GM23338 (cell line): ENCODE results near the gene LLGL2. TPM values are rescaled to one million over a fixed set of nuclear protein-coding genes. Genes with fewer than 3 reads are reported as not detected.
A peak's percentile ranks its signal among the peaks of the same experiment; 100 is the strongest.

Experiments used
- ATAC-seq: fragments of 200-7000 bp; cut with Tn5 transposase; 3 replicates; pipeline ENCODE4 v1.9.1; 2020
- DNase-seq: peaks from one replicate; pipeline ENCODE4 v3.0.0-alpha.2; 2015; ENCODE audit warnings: low spot score
- H2AFZ ChIP-seq: fragments of 200-600 bp; sonication (generic); 2 replicates; pipeline ENCODE4 v1.8.0; 2016; ENCODE audit warnings: antibody characterized with exemption, mild to moderate bottlenecking, moderate library complexity
- H3F3A ChIP-seq: fragments of 200-600 bp; sonication (generic); replicated peaks from 2 replicates; pipeline ENCODE4 v1.8.0; 2017; ENCODE audit warnings: antibody characterized with exemption, mixed run types, low read depth
- H3K27ac ChIP-seq: fragments of 200-600 bp; sonication (generic); 2 replicates; pipeline ENCODE4 v1.6.1; 2016; ENCODE audit warnings: low read depth
- H3K27me3 ChIP-seq: fragments of 200-600 bp; sonication (generic); 2 replicates; pipeline ENCODE4 v1.8.0; 2016; ENCODE audit warnings: mild to moderate bottlenecking, mixed run types, moderate library complexity; ENCODE audit not compliant: insufficient read depth
- H3K36me3 ChIP-seq: fragments of 200-600 bp; sonication (generic); 2 replicates; pipeline ENCODE4 v1.8.0; 2016; ENCODE audit warnings: mild to moderate bottlenecking; ENCODE audit not compliant: insufficient read depth
- H3K4me1 ChIP-seq: fragments of 200-600 bp; sonication (generic); 2 replicates; pipeline ENCODE4 v1.8.0; 2016; ENCODE audit warnings: mild to moderate bottlenecking, moderate library complexity; ENCODE audit not compliant: insufficient read depth
- H3K4me2 ChIP-seq: fragments of 200-600 bp; sonication (generic); 2 replicates; pipeline ENCODE4 v1.7.1; 2017; ENCODE audit warnings: mixed run types
- H3K4me3 ChIP-seq: fragments of 200-600 bp; sonication (generic); 2 replicates; pipeline ENCODE4 v1.6.1; 2016; ENCODE audit warnings: mixed run types
- H3K79me2 ChIP-seq: fragments of 200-600 bp; sonication (generic); replicated peaks from 2 replicates; pipeline ENCODE4 v1.8.0; 2017; ENCODE audit warnings: mild to moderate bottlenecking; ENCODE audit not compliant: insufficient read depth
- H3K9me2 ChIP-seq: fragments of 200-600 bp; sonication (generic); 2 replicates; pipeline ENCODE4 v1.8.0; 2017; ENCODE audit not compliant: insufficient read depth
- H4K20me1 ChIP-seq: fragments of 200-600 bp; sonication (generic); replicated peaks from 2 replicates; pipeline ENCODE4 v1.8.0; 2017; ENCODE audit warnings: mild to moderate bottlenecking; ENCODE audit not compliant: insufficient read depth
- H3K27ac Mint-ChIP-seq: 2 replicates; pipeline ENCODE4 v1.8.0; 2020; ENCODE audit warnings: inconsistent platforms, mild to moderate bottlenecking, moderate library complexity, mixed read lengths
- H3K27me3 Mint-ChIP-seq: 3 replicates; pipeline ENCODE4 v1.8.0; 2022; ENCODE audit warnings: low read depth, mild to moderate bottlenecking, moderate library complexity, mixed read lengths, inconsistent platforms; ENCODE audit not compliant: insufficient read depth, poor library complexity
- H3K36me3 Mint-ChIP-seq: 3 replicates; pipeline ENCODE4 v1.8.0; 2021; ENCODE audit warnings: low read depth, mild to moderate bottlenecking, inconsistent platforms, moderate library complexity, mixed read lengths
- H3K4me1 Mint-ChIP-seq: 3 replicates; pipeline ENCODE4 v1.8.0; 2020; ENCODE audit warnings: mild to moderate bottlenecking, inconsistent platforms, mixed read lengths
- H3K4me3 Mint-ChIP-seq: 3 replicates; pipeline ENCODE4 v1.8.0; 2021; ENCODE audit warnings: moderate library complexity, mild to moderate bottlenecking, inconsistent platforms, mixed read lengths
- H3K9me3 Mint-ChIP-seq: 3 replicates; pipeline ENCODE4 v1.8.0; 2020; ENCODE audit warnings: moderate library complexity, mild to moderate bottlenecking, inconsistent platforms, mixed read lengths
- CREB1 ChIP-seq: fragments of 250-450 bp; sonication (Bioruptor Pico); IDR thresholded peaks from 2 replicates; pipeline ENCODE4 v1.5.0; 2020; ENCODE audit warnings: low read depth, mild to moderate bottlenecking, moderate library complexity
- CTCF ChIP-seq, 2 experiments: fragments of 200-600 bp in 1 of 2; sonication (generic) in 1 of 2; conservative IDR thresholded peaks; 2 replicates each; pipeline versions ENCODE4 v1.5.1 to v1.6.1; 2016 to 2017; ENCODE audit warnings: antibody characterized with exemption in 2 of 2, low read depth in 2 of 2, mild to moderate bottlenecking in 2 of 2, moderate library complexity in 1 of 2
- EZH2 ChIP-seq: fragments of 200-600 bp; sonication (generic); IDR thresholded peaks from one replicate; pipeline ENCODE4 v1.8.0; 2017; ENCODE audit warnings: antibody characterized with exemption, mild to moderate bottlenecking, low read depth; ENCODE audit not compliant: unreplicated experiment
- EZH2phosphoT487 ChIP-seq: fragments of 200-600 bp; sonication (generic); IDR thresholded peaks from one replicate; pipeline ENCODE4 v1.8.1; 2018; ENCODE audit warnings: antibody characterized with exemption; ENCODE audit not compliant: unreplicated experiment
- JUNB ChIP-seq: IDR thresholded peaks from one replicate; pipeline ENCODE4 v1.6.1; 2016; ENCODE audit warnings: antibody characterized with exemption; ENCODE audit not compliant: unreplicated experiment
- NANOG ChIP-seq: IDR thresholded peaks from 2 replicates; pipeline ENCODE4 v1.6.1; 2016; ENCODE audit warnings: antibody characterized with exemption, borderline replicate concordance
- POLR2AphosphoS5 ChIP-seq: IDR thresholded peaks from 2 replicates; pipeline ENCODE4 v1.6.1; 2016; ENCODE audit warnings: antibody characterized with exemption, low read depth
- STAT1 ChIP-seq: IDR thresholded peaks from one replicate; pipeline ENCODE4 v1.6.1; 2016; ENCODE audit warnings: antibody characterized with exemption; ENCODE audit not compliant: unreplicated experiment
- ZNF114 ChIP-seq: fragments of 250-450 bp; sonication (Bioruptor Pico); IDR thresholded peaks from 2 replicates; pipeline ENCODE4 v1.5.0; 2020; ENCODE audit warnings: mild to moderate bottlenecking, moderate library complexity
- ZNF331 ChIP-seq: fragments of 250-450 bp; sonication (Bioruptor Pico); IDR thresholded peaks from 2 replicates; pipeline ENCODE4 v1.5.0; 2020; ENCODE audit warnings: low read depth, mild to moderate bottlenecking, moderate library complexity
- ZNF462 ChIP-seq: fragments of 250-450 bp; sonication (Bioruptor Pico); IDR thresholded peaks from 2 replicates; pipeline ENCODE4 v1.5.0; 2020; ENCODE audit warnings: mild to moderate bottlenecking, moderate library complexity
- polyA plus RNA-seq: library from polyadenylated mRNA; unstranded; fragments of >200 nt; fragmentation: Nextera tagmentation; extraction: Ambion mirVana; gene quantifications from 2 replicates; pipeline ENCODE4 v1.2.1, GENCODE V29; 2016
- total RNA-seq: library from RNA; depleted of rRNA; stranded (reverse); fragments of >200 nt; shearing (Covaris generic); gene quantifications from 2 replicates; pipeline ENCODE4 v1.2.3, GENCODE V29; 2014
- TF ChIP-seq, protein P1 (sequence below): IDR thresholded peaks from 2 replicates; pipeline ENCODE4 v1.6.1; 2016; ENCODE audit warnings: antibody characterized with exemption
- TF ChIP-seq, protein P2 (sequence below): IDR thresholded peaks from one replicate; pipeline ENCODE4 v1.6.1; 2018; ENCODE audit warnings: antibody characterized with exemption; ENCODE audit not compliant: unreplicated experiment

LLGL2 gene
- total and polyA plus RNA-seq, 2 experiments from 2014 or later = 62.5 to 78.5 TPM

GRCh38 chr17:75489511-75489955 is 36.0 kb upstream of the LLGL2 start:
- Histone ChIP-seq H3K4me1 (no peaks in the 10 kb centered on the region), H2AFZ (no peak overlapping the region), H4K20me1 (no peaks in the 10 kb centered on the region), H3K36me3 (no peaks in the 10 kb centered on the region), H3K9me2 (no peaks in the 10 kb centered on the region), H3K27me3 (no peaks in the 10 kb centered on the region), H3K27ac (no peak overlapping the region), H3F3A (no peaks in the 10 kb centered on the region), H3K4me3 (no peak overlapping the region), H3K79me2 (no peaks in the 10 kb centered on the region), H3K4me2 (no peak overlapping the region)
- Mint-ChIP-seq H3K4me3 (no peak overlapping the region; the same call in 2 of the 3 replicates), H3K27ac (peak overlapping the region; percentile 65; the same call in 1 of the 2 replicates), H3K27me3 (peaks cover 8% of the 10 kb centered on the region), H3K36me3 (no peaks in the 10 kb centered on the region; the same call in 2 of the 3 replicates), H3K9me3 (no peaks in the 10 kb centered on the region), H3K4me1 (peaks cover 9% of the 10 kb centered on the region)
- TF ChIP-seq, protein P1, sequence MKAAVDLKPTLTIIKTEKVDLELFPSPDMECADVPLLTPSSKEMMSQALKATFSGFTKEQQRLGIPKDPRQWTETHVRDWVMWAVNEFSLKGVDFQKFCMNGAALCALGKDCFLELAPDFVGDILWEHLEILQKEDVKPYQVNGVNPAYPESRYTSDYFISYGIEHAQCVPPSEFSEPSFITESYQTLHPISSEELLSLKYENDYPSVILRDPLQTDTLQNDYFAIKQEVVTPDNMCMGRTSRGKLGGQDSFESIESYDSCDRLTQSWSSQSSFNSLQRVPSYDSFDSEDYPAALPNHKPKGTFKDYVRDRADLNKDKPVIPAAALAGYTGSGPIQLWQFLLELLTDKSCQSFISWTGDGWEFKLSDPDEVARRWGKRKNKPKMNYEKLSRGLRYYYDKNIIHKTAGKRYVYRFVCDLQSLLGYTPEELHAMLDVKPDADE = no peak
- TF ChIP-seq JUNB = no peak
- no peak for TF ChIP-seq ZNF331 (CRISPR knock-in tag)
- no peak for TF ChIP-seq CTCF (conservative IDR thresholded peaks at IDR 0.05; ENCODE audit: low read depth in 2 of 2)
- TF ChIP-seq EZH2 = no peak
- no peak for TF ChIP-seq EZH2phosphoT487
- no peak for TF ChIP-seq STAT1
- TF ChIP-seq, protein P2, sequence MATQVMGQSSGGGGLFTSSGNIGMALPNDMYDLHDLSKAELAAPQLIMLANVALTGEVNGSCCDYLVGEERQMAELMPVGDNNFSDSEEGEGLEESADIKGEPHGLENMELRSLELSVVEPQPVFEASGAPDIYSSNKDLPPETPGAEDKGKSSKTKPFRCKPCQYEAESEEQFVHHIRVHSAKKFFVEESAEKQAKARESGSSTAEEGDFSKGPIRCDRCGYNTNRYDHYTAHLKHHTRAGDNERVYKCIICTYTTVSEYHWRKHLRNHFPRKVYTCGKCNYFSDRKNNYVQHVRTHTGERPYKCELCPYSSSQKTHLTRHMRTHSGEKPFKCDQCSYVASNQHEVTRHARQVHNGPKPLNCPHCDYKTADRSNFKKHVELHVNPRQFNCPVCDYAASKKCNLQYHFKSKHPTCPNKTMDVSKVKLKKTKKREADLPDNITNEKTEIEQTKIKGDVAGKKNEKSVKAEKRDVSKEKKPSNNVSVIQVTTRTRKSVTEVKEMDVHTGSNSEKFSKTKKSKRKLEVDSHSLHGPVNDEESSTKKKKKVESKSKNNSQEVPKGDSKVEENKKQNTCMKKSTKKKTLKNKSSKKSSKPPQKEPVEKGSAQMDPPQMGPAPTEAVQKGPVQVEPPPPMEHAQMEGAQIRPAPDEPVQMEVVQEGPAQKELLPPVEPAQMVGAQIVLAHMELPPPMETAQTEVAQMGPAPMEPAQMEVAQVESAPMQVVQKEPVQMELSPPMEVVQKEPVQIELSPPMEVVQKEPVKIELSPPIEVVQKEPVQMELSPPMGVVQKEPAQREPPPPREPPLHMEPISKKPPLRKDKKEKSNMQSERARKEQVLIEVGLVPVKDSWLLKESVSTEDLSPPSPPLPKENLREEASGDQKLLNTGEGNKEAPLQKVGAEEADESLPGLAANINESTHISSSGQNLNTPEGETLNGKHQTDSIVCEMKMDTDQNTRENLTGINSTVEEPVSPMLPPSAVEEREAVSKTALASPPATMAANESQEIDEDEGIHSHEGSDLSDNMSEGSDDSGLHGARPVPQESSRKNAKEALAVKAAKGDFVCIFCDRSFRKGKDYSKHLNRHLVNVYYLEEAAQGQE = no peak
- TF ChIP-seq ZNF462 = no peak
- no peak for TF ChIP-seq ZNF114 (CRISPR knock-in tag)
- no peak for TF ChIP-seq NANOG
- no peak for TF ChIP-seq CREB1
- no peak for TF ChIP-seq POLR2AphosphoS5
- no peak for ATAC-seq
- DNase-seq = no peak
